Activated CD4-positive, CD25-positive, alpha-beta regulatory T cell treated with anti-CD3 and anti-CD28 coated beads, Interleukin-2, amount 50 U/mL, for 24 hours (primary cell): Measurements from ENCODE around the gene PRICKLE1.

Experiments used
- ATAC-seq, 2 donors: fragments of 150-1000 bp; cut with Tn5 transposase; one replicate each; pipeline ENCODE4 v1.10.0; 2021; ENCODE audit warnings: mild to moderate bottlenecking in 1 of 2, moderate library complexity in 1 of 2

PRICKLE1 gene

DNA sequence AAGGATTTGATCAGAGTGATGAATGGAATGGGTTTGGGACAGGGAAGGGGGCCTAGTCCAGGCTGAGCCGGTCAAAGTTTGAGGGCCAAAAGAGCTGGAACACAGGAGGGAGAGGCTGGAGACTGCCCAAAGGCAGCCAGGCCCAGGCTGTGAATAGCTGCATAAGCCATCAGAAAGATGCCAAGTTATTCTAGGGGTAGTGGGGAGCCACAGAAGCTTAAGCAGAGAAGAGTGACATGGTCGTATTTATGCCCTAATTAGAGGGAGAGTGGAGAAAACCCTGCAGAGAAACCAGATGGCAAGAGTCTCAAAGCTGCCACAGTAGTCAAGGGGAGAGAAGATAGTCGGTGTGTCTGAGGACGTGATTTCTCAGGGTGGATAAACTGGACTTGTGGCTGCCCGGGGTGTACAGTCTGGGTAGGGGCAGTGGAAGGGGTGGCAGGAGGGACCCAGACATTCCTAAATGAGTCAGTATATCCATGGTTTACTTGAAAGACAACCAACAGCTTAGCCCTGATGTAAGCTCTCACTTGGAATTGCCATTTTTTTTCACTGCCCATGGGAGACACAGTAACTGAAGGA is 99.2 kb downstream of the PRICKLE1 start:
- ATAC-seq: no peak

DNA sequence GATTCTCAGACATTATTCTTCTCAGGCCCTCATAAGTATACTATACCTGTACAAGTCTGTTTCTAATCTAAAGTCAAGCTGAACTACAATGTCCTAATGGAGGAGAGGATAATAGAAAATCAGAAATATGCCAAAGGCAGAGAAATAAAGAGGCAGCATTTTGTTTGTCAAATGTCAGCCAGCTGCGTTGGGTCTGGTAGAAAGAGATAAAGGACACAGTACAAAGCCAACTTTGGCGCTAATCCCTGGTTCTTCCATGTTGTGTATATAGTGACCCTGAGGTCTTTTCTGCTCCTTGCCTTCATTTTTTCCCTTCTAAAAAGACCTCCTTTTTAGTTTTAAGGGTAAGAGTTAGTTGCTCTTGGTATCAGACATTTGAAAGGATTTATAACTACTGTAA is 103.1 kb downstream of the PRICKLE1 start:
- ATAC-seq: no peak

- ATAC-seq: no peak
Observed at GRCh38 chr12:42485823-42486222, 103.7 kb downstream of the PRICKLE1 start.

DNA sequence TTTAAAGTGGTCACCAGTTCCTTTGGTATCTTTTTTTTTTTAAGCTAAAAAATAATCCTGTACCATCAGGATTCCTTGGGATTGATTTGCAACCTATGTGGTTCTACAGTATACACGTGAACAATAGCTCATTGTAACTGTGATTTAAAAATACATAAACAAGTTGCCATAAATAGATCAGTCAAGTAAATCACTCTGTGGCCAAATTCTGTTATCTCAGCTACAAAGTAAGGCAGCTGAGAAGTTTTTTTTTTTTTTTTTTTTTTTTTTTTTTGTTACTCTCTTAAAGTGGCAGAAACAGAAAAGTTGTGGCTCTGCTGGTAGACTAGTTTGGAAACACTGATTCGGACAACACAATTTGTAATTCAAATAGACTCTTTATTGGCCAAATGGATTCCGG is 104.5 kb downstream of the PRICKLE1 start:
- no peak for ATAC-seq

GRCh38 chr12:42483521-42483790 is 106.1 kb downstream of the PRICKLE1 start:
- ATAC-seq: peak; percentile 22 to 32

DNA sequence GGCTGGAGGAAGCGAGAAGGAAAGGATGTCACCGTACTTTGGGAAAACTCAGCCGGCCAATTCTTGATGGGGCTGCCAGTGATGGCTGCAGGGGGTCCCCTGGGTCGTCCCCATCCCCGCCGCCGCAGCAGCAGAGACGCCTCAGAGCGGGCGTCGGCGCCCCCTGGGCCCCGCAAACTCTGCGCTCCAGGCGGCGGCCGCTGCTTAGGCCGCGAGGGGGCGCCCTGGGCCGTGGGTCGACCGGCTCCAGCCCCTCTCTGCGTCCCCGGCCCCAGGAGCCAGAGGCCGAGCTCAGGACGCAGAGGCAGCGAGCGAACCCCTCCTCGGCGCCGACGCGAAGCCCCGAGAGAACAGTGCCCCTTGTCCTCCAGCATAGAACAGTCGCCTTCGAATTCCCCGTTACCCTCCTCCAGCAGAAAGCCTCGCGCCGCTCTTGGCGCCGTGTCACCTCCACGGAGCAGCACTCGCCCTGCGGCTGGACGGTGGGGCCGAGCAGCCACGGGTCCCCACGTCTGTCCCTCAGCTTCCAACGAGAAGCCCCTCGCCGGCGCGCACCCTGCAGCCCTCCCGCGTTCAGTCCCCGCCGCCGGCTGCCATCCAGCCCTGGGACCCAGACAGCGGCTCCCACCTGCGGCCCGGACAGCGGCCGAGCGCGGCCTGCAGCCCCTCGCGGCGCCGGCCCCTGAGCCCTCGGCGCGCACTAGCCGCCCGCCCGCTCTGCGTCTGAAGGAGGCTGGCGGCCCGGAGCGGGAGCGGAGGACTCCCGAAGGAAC is 106.6 kb downstream of the PRICKLE1 start:
- ATAC-seq: peak; percentile 71 to 74

DNA sequence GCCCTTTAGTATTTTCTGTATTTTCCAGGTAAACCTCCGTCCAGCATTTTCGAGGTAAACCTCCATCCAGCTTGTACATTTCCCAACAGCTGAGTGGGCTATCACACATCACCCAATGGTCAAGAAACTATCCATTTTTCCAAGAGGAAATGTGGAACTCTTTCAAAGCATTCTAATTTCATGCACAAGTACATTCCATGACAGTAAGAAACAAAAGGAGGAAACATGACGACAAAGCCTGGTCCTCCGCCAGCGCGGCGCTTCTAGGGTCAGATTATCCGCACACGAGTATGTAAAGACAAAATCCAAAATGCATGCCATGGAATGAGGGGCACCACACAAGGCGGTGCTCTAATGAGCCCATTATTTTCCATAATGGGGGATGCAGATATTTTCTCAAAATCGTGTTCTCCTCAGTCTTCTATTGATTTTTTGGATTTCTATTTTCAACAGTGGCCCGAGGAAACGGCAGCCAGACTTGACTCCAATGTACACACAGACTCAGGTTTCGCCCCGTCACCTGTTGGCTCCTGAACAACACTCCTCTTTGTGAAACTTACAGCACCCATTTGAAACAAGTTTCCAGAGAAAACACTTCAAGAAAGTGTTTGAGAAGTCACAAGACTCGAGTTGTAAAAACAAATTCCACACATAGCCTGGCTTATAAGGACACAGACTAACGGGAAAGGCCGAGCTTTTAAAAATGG is 107.4 kb downstream of the PRICKLE1 start:
- no peak for ATAC-seq

DNA sequence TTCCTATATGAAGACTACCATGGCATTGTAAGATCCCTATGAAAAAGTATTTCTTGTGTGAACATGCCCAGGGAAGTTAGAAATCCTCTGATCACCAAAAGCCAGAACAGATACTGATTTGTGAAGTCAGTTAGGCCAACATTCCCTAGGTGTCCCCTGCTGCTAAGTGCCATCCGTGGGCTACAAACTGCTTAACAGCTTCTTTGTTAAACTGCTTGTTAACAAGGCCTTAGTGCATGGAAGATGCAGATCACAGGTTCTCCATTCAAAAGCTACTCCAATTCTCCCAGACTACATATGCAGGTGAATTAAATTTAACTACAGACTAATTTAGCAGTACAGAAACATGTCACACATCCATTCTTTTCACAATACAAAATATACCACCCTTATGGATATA is 108.2 kb downstream of the PRICKLE1 start:
- no peak for ATAC-seq

DNA sequence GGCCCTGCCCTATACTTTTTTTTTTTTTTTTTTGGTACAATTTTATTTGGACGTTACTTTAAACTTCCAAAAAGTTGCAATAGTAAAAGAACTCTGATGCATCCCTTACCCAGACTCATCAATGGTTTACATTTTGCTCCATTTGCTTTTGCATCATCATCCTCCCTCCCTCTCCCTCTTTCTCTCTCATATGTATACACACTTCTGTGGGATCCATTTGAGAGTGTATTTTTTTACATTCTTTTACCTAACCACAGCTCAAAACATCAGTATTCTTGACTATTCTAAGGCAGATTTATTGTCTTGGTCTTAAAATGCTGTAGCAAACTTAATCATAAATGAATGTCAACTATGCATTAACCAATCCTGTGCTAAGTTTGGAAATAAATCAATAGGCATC is 111.6 kb downstream of the PRICKLE1 start:
- ATAC-seq: no peak

GRCh38 chr12:42475106-42475505 is 114.4 kb downstream of the PRICKLE1 start:
- ATAC-seq: no peak

GRCh38 chr12:42474391-42474790 is 115.2 kb downstream of the PRICKLE1 start:
- ATAC-seq: no peak

- ATAC-seq: no peak
Observed at GRCh38 chr12:42473561-42473960, 116.0 kb downstream of the PRICKLE1 start.

DNA sequence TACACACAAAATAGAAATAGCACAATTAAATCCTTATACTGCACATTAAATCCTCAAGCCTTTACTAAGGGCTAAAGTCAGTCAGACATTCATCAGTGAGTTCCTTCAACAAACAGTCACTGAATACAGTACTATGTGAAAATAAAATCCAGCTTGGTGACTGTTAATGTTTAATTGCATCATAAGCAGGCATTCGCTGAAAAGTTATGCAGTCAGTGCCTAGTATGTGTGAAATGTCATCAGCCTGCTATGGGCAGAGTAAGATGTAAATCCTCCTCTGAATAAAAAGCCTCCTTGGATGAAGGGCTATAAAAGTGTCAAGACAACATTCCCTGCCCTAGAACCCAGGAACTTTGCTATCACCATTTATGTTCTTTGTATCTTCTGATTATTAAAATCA is 116.4 kb downstream of the PRICKLE1 start:
- ATAC-seq: no peak

- no peak for ATAC-seq
Observed at GRCh38 chr12:42472376-42472775, 117.2 kb downstream of the PRICKLE1 start.

DNA sequence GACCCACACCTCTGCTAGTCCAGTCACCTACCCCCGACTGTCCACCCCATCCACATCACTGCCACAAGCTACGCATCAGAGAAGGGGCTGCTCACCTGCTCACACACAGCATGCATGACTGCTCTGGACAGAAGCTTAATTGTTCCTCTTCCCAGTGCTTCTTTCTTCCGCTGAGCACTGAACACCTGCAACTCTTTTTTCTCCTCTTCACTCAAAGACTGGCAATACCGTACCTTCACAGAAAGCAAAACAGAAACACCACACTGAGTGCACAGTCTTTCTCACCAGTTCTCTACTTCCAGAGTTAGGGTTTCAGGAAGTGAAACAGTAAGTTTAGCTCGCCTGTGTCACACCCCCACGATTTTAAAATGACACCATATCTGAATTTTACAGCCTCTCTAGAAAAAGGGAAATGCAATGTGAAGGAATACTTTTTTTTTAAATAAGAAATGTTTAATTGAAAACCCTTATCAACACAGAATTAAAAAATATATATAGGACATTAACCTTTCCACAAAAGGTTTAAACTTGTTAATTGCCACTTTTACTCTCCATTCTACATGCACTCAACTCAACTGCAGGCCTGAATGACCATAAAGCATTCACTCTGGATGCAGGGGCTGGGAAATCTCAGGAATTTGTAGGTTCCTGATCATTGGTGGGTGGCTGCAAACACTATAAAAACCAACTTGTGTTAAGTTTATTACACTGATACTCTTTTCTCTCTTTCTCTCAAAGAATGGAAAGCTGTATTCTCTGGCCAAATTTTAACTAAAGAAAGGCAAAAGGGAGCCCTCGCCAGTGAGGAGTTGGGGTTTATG is 120.0 kb downstream of the PRICKLE1 start:
- ATAC-seq: peak; percentile 67 to 76

GRCh38 chr12:42468921-42469320 is 120.6 kb downstream of the PRICKLE1 start:
- ATAC-seq: peak in 1 of 2 donors; percentile 15

GRCh38 chr12:42468341-42468821 is 121.2 kb downstream of the PRICKLE1 start:
- ATAC-seq: no peak

GRCh38 chr12:42463671-42464070 is 125.9 kb downstream of the PRICKLE1 start:
- no peak for ATAC-seq

DNA sequence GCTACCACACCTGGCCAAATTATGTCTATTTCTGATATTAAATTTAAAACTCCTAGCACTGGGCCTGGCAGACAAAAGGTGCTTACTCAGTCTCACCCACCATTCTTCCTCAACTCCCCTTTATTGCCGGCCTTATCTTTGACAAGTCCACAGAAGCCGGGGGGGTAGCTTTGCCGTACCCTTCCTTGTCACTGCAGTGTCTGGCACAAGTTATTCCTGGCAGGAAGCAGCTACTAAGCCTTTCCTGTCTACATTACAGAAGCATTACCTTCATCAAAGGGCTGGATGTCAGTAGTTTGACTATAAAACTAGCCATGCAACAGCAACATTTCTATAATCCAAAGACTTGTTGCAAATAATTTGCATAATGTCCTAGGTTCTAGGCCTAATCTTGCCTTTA is 127.1 kb downstream of the PRICKLE1 start:
- no peak for ATAC-seq

DNA sequence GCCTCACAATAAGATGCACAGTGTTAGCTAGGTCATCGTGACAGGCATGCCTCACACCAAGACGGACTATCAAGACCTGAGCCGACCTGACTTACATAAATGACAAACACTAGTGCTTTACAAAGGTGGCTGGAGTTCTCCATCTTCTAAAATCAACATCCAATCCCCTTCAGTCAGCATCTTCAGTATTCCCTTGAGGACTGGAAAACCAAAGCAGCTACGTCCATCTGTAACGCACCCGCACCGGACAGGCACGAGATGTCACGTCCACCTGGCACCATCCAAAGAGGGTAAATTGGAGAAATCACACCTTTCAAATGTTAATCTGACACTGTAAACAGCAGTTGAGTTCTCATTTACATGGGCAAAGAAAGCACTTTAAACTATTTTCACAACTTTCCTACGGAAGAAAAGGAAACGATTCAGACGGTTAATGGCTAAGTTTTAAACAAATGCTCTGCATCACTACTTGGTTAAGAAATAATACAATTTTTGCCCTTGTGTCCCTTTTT is 130.2 kb downstream of the PRICKLE1 start:
- no peak for ATAC-seq

DNA sequence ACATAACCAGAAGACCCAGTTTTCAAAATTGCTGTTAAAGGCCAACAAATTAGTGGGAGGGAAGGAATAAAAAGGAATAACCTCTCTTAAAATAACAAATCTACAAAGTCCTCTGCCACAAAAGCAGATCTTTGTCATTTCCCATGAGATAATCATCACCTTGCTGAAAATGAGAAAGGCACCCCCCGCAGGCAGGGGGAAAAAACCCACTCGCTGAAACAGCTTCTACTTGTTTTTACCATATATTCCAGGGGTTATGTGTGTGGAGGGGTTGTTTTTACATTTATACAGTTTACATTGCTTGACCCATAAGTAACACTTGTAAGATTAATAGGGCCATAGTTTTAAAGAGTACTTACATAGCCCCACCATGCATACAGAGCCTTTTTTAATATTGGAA is 131.0 kb downstream of the PRICKLE1 start:
- no peak for ATAC-seq

DNA sequence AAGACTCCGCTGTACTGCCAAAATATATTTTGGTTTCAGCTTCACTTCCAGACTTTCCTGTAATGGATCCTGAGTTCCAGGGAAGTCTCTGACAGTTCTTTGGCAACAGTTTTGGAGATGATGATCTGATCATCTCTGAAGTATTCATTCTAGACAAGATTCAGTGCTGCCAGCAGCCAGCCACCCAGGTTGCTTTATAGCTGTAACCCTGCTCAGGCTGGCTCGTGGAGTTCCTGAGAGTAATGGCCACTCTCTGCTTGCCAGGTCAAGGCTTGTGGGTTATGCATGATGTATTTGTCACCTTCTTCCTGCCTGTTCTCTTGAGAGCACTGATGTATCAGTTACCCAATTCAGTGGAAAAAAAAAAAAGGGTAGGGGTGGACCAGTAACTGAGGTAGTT is 139.3 kb downstream of the PRICKLE1 start:
- no peak for ATAC-seq

DNA sequence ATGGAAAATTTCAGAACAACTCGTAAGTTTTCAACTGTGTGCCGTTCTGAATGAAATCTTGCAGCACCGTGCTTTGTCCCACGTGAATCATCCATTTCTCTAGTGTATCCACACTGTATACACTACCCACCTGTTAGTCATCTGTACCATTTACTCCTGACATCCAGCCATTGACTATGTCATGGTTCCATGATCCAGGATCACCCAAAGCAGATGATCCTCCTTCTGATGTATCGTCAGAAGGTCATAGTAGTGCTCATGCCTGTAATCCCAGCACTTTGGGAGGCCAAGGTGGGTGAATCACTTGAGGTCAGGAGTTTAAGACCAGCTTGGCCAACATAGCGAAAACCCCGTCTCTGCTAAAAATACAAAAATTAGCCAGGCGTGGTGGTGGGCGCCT is 140.7 kb downstream of the PRICKLE1 start:
- no peak for ATAC-seq
